ENCODE measurements around the gene CDK14. TPM values are rescaled to one million over a fixed set of nuclear protein-coding genes. Genes with fewer than 3 reads are reported as not detected.
A peak's percentile ranks its signal among the peaks of the same experiment; 100 is the strongest.

The CDK14 gene
- total RNA-seq, 1 experiment from 2014 or later: 14.1 TPM

- peak; percentile 46 for DNase-seq (ENCODE audit: low read depth)
These were observed 796 bp downstream of the CDK14 start for GRCh38 chr7:90596671-90597562.

- no peak for DNase-seq (ENCODE audit: low read depth)
These were observed 1.6 kb downstream of the CDK14 start for GRCh38 chr7:90597563-90598253.

GRCh38 chr7:90599038-90599437 lies 2.9 kb downstream of the CDK14 start:
- DNase-seq (ENCODE audit: low read depth): peak; percentile 51

- DNase-seq (ENCODE audit: low read depth): no peak
These were observed 3.9 kb downstream of the CDK14 start for GRCh38 chr7:90599892-90600555.

GRCh38 chr7:90602303-90602702 lies 6.2 kb downstream of the CDK14 start:
- DNase-seq (ENCODE audit: low read depth): no peak

- no peak for DNase-seq (ENCODE audit: low read depth)
These were observed 7.2 kb downstream of the CDK14 start for GRCh38 chr7:90603346-90603745.

GRCh38 chr7:90604383-90604782 lies 8.3 kb downstream of the CDK14 start:
- no peak for DNase-seq (ENCODE audit: low read depth)

- DNase-seq (ENCODE audit: low read depth): no peak
These were observed 8.9 kb downstream of the CDK14 start for GRCh38 chr7:90605055-90605454.

GRCh38 chr7:90607196-90607595 lies 11.1 kb downstream of the CDK14 start:
- DNase-seq (ENCODE audit: low read depth): no peak

- DNase-seq (ENCODE audit: low read depth): no peak
These were observed 14.0 kb downstream of the CDK14 start for GRCh38 chr7:90610105-90610504.

GRCh38 chr7:90611115-90611514 lies 15.0 kb downstream of the CDK14 start:
- DNase-seq (ENCODE audit: low read depth): no peak

- DNase-seq (ENCODE audit: low read depth): no peak
These were observed 17.0 kb downstream of the CDK14 start for GRCh38 chr7:90613088-90613498.

GRCh38 chr7:90617442-90617841 lies 21.3 kb downstream of the CDK14 start:
- DNase-seq (ENCODE audit: low read depth): no peak

- DNase-seq (ENCODE audit: low read depth): no peak
These were observed 22.8 kb downstream of the CDK14 start for GRCh38 chr7:90618876-90619275.

GRCh38 chr7:90621125-90621746 lies 25.1 kb downstream of the CDK14 start:
- no peak for DNase-seq (ENCODE audit: low read depth)

GRCh38 chr7:90621747-90622140 lies 25.6 kb downstream of the CDK14 start:
- DNase-seq (ENCODE audit: low read depth): no peak

- DNase-seq (ENCODE audit: low read depth): no peak
These were observed 26.5 kb downstream of the CDK14 start for GRCh38 chr7:90622670-90623069.

GRCh38 chr7:90624225-90624911 lies 28.2 kb downstream of the CDK14 start:
- no peak for DNase-seq (ENCODE audit: low read depth)

- peak; percentile 39 for DNase-seq (ENCODE audit: low read depth)
These were observed 28.9 kb downstream of the CDK14 start for GRCh38 chr7:90625051-90625450.

GRCh38 chr7:90625562-90625961 lies 29.4 kb downstream of the CDK14 start:
- peak; percentile 49 for DNase-seq (ENCODE audit: low read depth)

GRCh38 chr7:90626013-90626412 lies 29.9 kb downstream of the CDK14 start:
- DNase-seq (ENCODE audit: low read depth): peak; percentile 37
